ENCODE data around the gene ARL17A.
"Not testable (repeated sequence)": the region's sequence is repeated elsewhere in the genome, so short reads cannot be mapped to it uniquely, and the experiment has no call there.

GRCh38 chr17:46591332-46591731, 11.8 kb upstream of the ARL17A start:
- TF ChIP-seq, protein P1, sequence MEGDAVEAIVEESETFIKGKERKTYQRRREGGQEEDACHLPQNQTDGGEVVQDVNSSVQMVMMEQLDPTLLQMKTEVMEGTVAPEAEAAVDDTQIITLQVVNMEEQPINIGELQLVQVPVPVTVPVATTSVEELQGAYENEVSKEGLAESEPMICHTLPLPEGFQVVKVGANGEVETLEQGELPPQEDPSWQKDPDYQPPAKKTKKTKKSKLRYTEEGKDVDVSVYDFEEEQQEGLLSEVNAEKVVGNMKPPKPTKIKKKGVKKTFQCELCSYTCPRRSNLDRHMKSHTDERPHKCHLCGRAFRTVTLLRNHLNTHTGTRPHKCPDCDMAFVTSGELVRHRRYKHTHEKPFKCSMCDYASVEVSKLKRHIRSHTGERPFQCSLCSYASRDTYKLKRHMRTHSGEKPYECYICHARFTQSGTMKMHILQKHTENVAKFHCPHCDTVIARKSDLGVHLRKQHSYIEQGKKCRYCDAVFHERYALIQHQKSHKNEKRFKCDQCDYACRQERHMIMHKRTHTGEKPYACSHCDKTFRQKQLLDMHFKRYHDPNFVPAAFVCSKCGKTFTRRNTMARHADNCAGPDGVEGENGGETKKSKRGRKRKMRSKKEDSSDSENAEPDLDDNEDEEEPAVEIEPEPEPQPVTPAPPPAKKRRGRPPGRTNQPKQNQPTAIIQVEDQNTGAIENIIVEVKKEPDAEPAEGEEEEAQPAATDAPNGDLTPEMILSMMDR (IDR thresholded peaks at IDR 0.05): not testable (repeated sequence)
- TF ChIP-seq POLR2A (IDR thresholded peaks at IDR 0.05): not testable (repeated sequence)

Data from right lobe of liver (tissue), 4 donors.